T-helper 2 cell treated with Interferon-gamma antibody and Interleukin-4, amounts not matched to agents 100 ng/mL and 5 ng/mL, for 36 hours (primary cell): ENCODE measurements around the gene PARN. TPM values are rescaled to one million over a fixed set of nuclear protein-coding genes. Genes with fewer than 3 reads are reported as not detected.

ENCODE experiments used
- intact Hi-C: fragments of 100-400 bp; cut with micrococcal nuclease; formaldehyde crosslinking; loops from one replicate; pipeline ENCODE4 v1.15.1; 2023
- total RNA-seq: library from RNA; stranded (reverse); gene quantifications from 2 replicates; pipeline ENCODE4 v1.2.3, GENCODE V29; 2022

PARN gene
- total RNA-seq, 1 donor from 2014 or later: 47.2 TPM

GRCh38 chr16:14501331-14502255, 128.5 kb downstream of the PARN start:
- intact Hi-C loops: no loop called here

GRCh38 chr16:14500791-14501190, 129.3 kb downstream of the PARN start:
- intact Hi-C loops: no loop called here

DNA sequence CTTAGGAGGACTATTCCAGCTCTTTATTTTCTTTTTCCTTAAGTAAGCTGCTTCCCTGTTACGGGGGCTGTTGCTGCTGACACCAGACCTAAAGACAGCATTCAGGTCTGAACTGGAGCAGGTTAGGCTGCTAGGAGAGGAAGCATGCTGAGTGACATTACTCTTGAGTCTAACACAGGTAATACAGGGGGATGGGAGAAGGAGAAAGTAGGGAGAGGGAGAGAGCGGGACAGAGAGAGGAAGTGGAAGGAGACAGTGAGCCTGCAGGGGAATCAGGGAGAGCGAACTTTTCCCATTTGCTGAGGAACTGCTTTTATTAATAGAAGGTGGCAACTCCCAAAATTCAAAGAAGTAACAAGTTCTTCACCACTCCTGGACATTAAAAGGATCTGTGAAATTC, 130.9 kb downstream of the PARN start:
- intact Hi-C loops: no loop called here

DNA sequence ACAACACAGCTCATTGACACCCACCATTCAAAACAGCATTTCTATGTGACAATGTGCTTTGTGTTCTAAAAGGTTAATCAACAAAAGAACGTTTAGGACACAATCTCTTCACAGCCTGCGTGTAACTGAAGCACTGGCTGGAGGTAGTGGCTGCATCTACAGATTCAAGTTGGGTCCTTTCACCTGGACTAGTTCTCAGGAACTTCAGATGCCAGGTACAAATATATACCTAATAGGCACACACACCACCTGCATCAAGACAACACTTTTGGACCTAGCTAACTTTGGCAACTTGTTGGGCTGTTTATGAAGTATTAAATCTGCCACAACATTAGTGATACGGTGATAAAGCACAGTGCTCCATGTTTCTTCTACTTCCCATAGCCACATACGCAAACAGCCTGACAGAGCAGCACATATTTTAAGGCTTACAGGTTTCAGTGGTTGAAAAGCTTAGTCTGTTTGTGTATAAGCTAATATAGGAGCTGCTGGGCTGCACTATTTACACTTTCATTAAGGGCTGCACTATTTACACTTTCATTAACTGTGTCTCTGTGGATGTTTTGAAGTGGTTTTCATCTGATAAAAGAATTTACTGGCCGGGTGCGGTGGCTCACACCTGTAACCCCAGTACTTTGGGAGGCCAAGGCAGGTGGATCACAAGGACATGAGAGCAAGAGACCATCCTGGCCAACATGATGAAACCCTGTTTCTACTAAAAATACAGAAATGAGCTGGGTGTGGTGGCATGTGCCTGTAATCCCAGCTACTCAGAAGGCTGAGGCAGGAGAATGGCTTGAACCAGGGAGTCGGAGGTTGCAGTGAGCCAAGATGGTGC, 132.6 kb downstream of the PARN start:
- intact Hi-C loops: no loop called here

- intact Hi-C loops: no loop called here
Observed at GRCh38 chr16:14496786-14497185, 133.3 kb downstream of the PARN start.

DNA sequence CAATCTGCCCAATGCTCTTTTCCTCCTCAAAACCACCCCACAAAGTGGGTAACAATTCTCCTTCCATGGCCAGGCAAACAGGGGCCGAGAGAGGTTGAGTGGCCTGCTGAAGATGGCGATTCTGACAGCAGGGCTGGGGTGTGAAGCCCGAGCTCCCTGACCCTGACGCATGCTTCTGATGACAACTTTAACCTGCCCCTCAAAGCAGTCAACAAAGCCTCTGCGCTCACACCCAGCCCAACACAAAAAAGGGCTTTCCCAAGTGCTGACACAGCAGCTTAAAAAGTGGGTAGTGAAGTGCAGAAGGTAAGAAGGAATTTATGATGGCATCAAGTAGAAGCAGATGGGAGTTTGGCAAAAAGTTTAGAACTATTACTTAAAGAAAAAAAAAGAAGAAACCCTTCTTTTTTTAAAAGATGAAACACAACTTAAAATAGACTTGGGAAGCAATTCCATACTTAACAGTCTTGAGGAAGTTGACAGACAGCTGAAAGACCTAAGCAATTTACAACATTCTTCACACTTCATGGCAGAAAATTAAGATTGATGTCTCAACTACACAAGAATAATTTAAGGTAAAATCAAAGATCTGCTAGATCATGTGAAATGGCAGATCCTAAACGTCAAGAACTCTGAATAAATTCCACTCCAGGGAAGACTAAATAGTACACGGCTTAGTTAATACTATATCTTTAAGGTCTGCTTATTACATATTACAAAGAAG, 133.9 kb downstream of the PARN start:
- intact Hi-C loops: no loop called here

GRCh38 chr16:14495213-14496046, 134.6 kb downstream of the PARN start:
- intact Hi-C loops: no loop called here

GRCh38 chr16:14494396-14494966, 135.6 kb downstream of the PARN start:
- intact Hi-C loops: no loop called here

GRCh38 chr16:14493791-14494190, 136.3 kb downstream of the PARN start:
- intact Hi-C loops: no loop called here

- intact Hi-C loops: no loop called here
Observed at GRCh38 chr16:14492614-14493013, 137.4 kb downstream of the PARN start.

DNA sequence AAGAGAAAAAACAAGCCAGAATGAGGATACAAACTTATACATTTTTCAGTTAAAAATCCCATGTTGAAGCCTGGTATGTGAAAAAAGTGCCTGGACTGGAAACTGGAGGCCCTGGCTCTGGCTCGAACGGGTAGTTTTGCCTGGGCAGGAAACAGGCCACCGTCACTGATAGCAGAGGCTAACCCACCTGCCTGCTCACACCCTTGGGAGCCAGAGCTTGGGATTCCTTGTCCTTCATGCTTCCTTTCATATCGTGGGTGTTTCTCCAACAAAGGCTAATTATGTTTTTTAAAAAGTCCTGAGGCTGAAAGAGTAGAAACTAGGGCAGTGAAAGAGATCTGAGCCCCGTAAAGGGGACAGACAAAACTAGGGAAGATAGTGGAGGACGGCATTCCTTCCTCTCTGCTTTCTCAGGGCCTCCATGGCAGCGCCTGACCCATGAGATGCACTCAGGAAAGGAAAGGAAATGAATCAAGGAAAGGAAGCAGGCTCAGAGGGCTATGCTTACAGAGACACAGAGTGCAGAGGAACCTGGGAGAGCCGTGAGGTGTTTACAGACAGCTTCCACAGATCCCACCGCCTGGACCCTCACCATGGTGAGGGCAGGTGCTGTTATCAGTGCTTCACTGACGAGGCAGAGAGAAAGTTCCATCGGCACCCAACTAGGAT, 138.1 kb downstream of the PARN start:
- intact Hi-C loops: no loop called here

DNA sequence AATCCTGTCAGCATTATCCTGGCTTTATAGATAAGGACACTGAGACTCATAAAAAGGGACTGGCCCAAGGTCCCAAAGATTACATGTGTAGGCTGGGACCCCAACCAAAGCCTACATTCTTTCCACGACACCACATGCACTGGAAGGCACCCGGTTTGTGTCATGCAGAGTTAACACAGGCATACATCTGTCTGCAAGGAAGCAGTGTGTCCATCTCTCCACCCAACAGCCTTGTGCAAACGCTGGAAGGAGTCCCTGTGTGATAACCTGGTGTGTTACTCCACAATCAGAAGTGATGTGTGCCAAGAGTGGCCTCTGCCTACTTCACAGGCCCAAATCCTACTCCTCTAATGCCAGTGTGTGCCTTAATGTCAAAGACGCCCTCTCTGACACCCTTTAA, 139.8 kb downstream of the PARN start:
- intact Hi-C loops: no loop called here

DNA sequence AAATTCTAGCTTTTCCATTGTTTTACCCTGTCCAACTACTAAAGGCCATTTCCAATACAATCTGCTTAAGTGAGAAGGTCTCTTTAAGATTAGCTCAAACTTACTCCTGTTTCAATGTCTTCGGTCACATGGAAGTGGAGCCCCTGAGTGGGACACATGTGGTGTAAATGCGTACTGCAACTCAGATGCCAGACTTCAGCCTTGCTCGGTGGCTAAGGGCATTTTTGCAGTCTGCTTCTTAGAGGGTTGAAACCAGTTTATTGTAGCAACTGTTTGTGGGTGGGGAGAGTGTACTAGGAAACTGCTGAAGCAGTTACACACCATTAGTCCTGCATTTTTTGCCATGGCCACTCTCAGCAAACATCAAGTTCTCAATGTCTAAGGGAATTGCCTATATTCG, 140.6 kb downstream of the PARN start:
- intact Hi-C loops: no loop called here

- intact Hi-C loops: no loop called here
Observed at GRCh38 chr16:14487579-14487978, 142.5 kb downstream of the PARN start.

GRCh38 chr16:14486520-14487303, 143.3 kb downstream of the PARN start:
- intact Hi-C loops: no loop called here

GRCh38 chr16:14485811-14486519, 144.1 kb downstream of the PARN start:
- intact Hi-C loops: no loop called here

DNA sequence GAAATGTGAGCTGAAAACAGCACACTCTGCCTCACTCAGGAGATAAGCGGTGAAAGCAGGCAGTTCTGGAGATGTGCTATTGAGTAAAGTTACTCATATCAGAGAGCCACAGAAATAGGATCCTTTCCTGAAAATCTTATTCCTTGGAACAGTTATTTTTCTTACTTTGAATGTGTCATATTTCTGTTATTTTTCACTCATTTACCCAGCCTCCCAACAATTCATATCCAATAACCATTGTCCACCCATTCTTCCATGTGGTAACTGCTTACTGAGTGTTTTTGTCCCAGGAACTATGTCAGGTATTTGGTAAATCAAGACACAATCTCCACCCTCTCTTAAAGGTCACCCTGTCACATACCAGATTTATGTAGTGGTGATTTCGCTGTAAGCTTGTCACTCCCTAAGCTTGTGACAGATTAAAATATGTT, 144.9 kb downstream of the PARN start:
- intact Hi-C loops: no loop called here

DNA sequence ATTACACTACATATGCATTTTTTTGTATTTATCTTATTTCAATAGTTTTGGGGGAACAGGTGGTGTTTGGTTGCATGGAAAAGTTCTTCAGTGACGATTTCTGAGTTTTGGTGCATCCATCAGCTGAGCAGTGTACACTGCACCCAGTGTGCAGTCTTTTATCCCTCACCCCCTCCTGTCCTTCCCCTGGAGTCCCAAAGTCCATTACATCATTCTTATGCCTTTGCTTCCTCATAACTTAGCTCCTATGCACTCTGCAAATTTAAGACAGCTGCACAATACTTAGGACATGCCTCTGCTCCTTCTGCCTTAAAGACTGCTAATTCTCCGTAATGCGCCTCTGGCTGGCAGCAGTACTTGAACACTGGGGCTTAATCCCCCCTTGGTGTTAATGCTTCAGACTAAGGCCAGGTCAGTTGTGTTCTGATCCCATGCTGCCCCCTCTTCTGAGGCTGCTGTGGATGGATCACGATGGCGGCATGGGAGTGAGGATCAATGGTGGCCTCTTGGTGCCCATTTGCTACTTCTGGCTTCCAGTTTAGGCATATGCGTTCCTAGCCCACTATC, 146.2 kb downstream of the PARN start:
- intact Hi-C loops: no loop called here
